GM10266 (cell line): ENCODE measurements around the gene DOK7.
"Not testable (repeated sequence)": the region's sequence is repeated elsewhere in the genome, so short reads cannot be mapped to it uniquely, and the experiment has no call there.

ENCODE experiments used
- DNase-seq: peaks from one replicate; pipeline ENCODE4 v3.0.0; 2012; ENCODE audit errors: extremely low spot score
- TF ChIP-seq, protein P1 (sequence below): IDR thresholded peaks from 2 replicates; pipeline ENCODE4 v1.5.1; 2012; ENCODE audit warnings: mild to moderate bottlenecking, low read depth; ENCODE audit not compliant: control insufficient read depth, insufficient read depth; ENCODE audit errors: missing control alignments

Gene DOK7

GRCh38 chr4:3452376-3452775, 10.7 kb upstream of the DOK7 start:
- TF ChIP-seq, protein P1, sequence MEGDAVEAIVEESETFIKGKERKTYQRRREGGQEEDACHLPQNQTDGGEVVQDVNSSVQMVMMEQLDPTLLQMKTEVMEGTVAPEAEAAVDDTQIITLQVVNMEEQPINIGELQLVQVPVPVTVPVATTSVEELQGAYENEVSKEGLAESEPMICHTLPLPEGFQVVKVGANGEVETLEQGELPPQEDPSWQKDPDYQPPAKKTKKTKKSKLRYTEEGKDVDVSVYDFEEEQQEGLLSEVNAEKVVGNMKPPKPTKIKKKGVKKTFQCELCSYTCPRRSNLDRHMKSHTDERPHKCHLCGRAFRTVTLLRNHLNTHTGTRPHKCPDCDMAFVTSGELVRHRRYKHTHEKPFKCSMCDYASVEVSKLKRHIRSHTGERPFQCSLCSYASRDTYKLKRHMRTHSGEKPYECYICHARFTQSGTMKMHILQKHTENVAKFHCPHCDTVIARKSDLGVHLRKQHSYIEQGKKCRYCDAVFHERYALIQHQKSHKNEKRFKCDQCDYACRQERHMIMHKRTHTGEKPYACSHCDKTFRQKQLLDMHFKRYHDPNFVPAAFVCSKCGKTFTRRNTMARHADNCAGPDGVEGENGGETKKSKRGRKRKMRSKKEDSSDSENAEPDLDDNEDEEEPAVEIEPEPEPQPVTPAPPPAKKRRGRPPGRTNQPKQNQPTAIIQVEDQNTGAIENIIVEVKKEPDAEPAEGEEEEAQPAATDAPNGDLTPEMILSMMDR: peak; percentile 25
- DNase-seq: no peak

- DNase-seq: not testable (repeated sequence)
Observed at GRCh38 chr4:3455596-3455995, 7.5 kb upstream of the DOK7 start.

DNA sequence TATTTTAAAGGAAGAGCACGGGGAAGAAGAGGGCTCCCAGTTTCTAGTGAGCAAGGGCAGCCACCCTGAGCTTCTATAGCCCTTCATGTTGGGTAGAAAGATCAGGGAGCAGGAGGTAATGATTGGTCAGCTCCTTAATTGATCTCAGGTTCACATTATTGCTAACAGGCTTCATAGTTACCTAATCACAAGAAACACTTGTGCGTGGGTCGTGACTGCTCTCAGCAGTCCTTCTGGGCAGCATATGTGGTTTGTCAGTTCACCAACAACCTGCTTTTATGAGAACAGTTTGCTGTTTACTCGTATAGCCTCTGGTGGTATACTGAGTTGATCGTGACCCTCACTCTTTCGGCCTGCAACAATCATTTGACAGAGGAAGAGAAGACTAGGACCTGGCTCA, 4.7 kb upstream of the DOK7 start:
- TF ChIP-seq, protein P1: no peak
- DNase-seq: no peak

- not testable (repeated sequence) for DNase-seq
Observed at GRCh38 chr4:3459156-3459555, 4.0 kb upstream of the DOK7 start.

- no peak for DNase-seq
- TF ChIP-seq, protein P1: no peak
Observed at GRCh38 chr4:3460926-3461325, 2.2 kb upstream of the DOK7 start.

DNA sequence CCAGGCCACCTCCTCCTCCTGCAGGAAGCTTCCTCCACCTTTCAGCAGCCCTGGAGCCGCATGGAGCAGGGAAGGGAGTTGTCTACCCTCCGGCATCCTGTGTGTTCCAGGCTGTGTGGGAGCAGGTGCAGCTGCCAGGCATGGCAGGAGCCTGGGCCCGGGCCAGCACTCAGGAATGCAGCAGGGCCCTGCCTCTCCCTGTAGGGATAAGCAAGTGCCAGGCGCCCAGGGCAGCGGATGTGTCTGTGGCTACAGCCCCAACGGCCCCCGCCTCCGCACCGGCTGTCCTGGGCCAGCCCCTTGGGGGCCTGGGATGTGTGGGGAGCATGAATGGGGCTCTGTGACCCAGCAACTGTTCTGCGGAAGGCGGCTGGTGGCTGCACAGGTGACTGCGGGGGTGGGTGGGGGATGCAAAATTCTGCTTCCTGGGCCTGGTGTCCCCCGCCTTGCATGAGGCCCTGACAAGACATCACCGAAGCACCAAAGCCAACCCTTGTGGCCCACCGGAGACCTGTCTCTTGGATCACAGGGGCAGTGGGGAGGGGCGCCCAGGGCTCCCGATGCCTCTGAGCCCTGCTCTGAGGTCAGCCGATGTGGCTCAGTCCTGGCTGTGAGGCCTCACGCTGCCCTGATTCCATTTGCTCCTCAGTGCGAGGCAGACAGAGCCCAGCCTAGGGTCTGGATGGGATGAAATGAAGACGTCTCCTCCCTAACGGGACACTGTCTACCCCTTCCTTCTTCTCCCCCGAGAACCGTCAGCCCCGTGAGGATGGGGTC, 1.4 kb upstream of the DOK7 start:
- TF ChIP-seq, protein P1: no peak
- DNase-seq: no peak

DNA sequence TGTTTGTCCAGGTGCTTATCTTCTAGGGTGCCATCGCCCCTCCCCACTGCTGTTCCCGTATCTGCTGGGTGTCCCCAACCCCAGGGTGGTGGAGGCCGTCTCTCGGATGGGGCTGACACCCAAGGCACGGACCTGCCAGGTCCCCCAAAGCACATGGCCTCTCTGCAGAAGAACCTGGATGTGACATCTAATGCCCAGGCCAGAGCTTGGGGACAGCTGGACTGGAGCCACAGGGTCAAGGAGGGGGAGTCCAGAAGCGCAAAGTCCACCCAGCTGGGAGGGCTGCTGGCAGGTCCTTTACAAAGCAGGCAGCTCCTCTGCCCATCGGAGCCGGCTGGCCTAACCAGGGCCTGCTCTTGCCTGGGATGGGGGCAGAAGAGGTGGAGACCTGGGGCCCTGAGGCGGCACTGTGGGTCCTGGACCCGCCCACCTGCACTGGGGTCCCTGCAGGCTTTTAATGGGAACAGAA, 751 bp upstream of the DOK7 start:
- TF ChIP-seq, protein P1: no peak
- no peak for DNase-seq

GRCh38 chr4:3463556-3464348, 646 bp downstream of the DOK7 start:
- TF ChIP-seq, protein P1: no peak
- no peak for DNase-seq
